GM11168 (cell line): ENCODE results near the gene FAM181A.

ENCODE experiments used
- in situ Hi-C: fragments of 300-500 bp; cut with MboI; formaldehyde crosslinking; loops from one replicate; pipeline ENCODE4 v1.12.0; 2022; ENCODE audit warnings: low sequenced_read_pairs; ENCODE audit not compliant: unreplicated experiment

The FAM181A gene

GRCh38 chr14:93927800-93928145 lies 629 bp downstream of the FAM181A start:
- in situ Hi-C loops: no loop called here

GRCh38 chr14:93928184-93929047 lies 1.3 kb downstream of the FAM181A start:
- in situ Hi-C loops: no loop called here

- in situ Hi-C loops: no loop called here
Observed at GRCh38 chr14:93929048-93929535, 1.9 kb downstream of the FAM181A start.

- in situ Hi-C loops: no loop called here
Observed at GRCh38 chr14:93929657-93930056, 2.5 kb downstream of the FAM181A start.

GRCh38 chr14:93930296-93930988 lies 3.3 kb downstream of the FAM181A start:
- in situ Hi-C loops: no loop called here

GRCh38 chr14:93930989-93931307 lies 3.8 kb downstream of the FAM181A start:
- in situ Hi-C loops: no loop called here

- in situ Hi-C loops: no loop called here
Observed at GRCh38 chr14:93932642-93933041, 5.5 kb downstream of the FAM181A start.

- in situ Hi-C loops: no loop called here
Observed at GRCh38 chr14:93935213-93935612, 8.1 kb downstream of the FAM181A start.

- in situ Hi-C loops: no loop called here
Observed at GRCh38 chr14:93936245-93936644, 9.1 kb downstream of the FAM181A start.

- in situ Hi-C loops: no loop called here
Observed at GRCh38 chr14:93936926-93937325, 9.8 kb downstream of the FAM181A start.

GRCh38 chr14:93937519-93937918 lies 10.4 kb downstream of the FAM181A start:
- in situ Hi-C loops: no loop called here

- in situ Hi-C loops: no loop called here
Observed at GRCh38 chr14:93938751-93939303, 11.7 kb downstream of the FAM181A start.

- in situ Hi-C loops: loop anchor here (5.0 kb wide), 1 partner anchor 68 kb away; no protein-coding TSS in a partner anchor
Observed at GRCh38 chr14:93939304-93940229, 12.4 kb downstream of the FAM181A start.

GRCh38 chr14:93940437-93940836 lies 13.3 kb downstream of the FAM181A start:
- in situ Hi-C loops: loop anchor here (5.0 kb wide), 1 partner anchor 67 kb away; no protein-coding TSS in a partner anchor

- in situ Hi-C loops: loop anchor here (5.0 kb wide), 1 partner anchor 66 kb away; no protein-coding TSS in a partner anchor
Observed at GRCh38 chr14:93941293-93941910, 14.3 kb downstream of the FAM181A start.

GRCh38 chr14:93943052-93943451 lies 15.9 kb downstream of the FAM181A start:
- in situ Hi-C loops: loop anchor here (5.0 kb wide), 1 partner anchor 64 kb away; no protein-coding TSS in a partner anchor

GRCh38 chr14:93943930-93944329 lies 16.8 kb downstream of the FAM181A start:
- in situ Hi-C loops: loop anchor here (5.0 kb wide), 1 partner anchor 63 kb away; no protein-coding TSS in a partner anchor

- in situ Hi-C loops: loop anchor here (5.0 kb wide), 1 partner anchor 63 kb away; no protein-coding TSS in a partner anchor
Observed at GRCh38 chr14:93944348-93945069, 17.4 kb downstream of the FAM181A start.

- in situ Hi-C loops: no loop called here
Observed at GRCh38 chr14:93945070-93945399, 17.9 kb downstream of the FAM181A start.
